ENCODE results near the gene SPECC1.

DNA sequence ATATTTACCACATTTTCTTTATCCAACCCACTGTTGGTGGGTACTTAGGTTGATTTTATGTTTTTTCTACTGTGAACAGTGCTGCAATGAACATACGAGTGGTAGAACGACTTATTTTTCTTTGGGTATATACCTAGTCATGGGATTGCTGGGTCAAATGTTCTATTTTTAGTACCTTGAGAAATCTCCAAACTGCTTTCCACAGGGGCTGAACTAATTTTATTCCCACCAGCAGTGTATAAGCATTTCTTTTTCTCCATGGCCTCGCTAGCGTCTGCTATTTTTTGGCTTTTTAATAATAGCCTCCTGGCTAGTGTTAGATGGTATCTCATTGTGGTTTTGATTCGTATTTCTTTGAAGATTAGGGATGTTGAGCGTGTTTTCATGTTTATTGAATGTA is 255.8 kb downstream of the SPECC1 start:
- TF ChIP-seq, protein P1, sequence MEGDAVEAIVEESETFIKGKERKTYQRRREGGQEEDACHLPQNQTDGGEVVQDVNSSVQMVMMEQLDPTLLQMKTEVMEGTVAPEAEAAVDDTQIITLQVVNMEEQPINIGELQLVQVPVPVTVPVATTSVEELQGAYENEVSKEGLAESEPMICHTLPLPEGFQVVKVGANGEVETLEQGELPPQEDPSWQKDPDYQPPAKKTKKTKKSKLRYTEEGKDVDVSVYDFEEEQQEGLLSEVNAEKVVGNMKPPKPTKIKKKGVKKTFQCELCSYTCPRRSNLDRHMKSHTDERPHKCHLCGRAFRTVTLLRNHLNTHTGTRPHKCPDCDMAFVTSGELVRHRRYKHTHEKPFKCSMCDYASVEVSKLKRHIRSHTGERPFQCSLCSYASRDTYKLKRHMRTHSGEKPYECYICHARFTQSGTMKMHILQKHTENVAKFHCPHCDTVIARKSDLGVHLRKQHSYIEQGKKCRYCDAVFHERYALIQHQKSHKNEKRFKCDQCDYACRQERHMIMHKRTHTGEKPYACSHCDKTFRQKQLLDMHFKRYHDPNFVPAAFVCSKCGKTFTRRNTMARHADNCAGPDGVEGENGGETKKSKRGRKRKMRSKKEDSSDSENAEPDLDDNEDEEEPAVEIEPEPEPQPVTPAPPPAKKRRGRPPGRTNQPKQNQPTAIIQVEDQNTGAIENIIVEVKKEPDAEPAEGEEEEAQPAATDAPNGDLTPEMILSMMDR (IDR thresholded peaks at IDR 0.05), result no peak
- TF ChIP-seq POLR2A (IDR thresholded peaks at IDR 0.05), result no peak

All from breast epithelium (tissue), 3 donors.